ENCODE results near the gene PHLPP2.

PHLPP2 gene

DNA sequence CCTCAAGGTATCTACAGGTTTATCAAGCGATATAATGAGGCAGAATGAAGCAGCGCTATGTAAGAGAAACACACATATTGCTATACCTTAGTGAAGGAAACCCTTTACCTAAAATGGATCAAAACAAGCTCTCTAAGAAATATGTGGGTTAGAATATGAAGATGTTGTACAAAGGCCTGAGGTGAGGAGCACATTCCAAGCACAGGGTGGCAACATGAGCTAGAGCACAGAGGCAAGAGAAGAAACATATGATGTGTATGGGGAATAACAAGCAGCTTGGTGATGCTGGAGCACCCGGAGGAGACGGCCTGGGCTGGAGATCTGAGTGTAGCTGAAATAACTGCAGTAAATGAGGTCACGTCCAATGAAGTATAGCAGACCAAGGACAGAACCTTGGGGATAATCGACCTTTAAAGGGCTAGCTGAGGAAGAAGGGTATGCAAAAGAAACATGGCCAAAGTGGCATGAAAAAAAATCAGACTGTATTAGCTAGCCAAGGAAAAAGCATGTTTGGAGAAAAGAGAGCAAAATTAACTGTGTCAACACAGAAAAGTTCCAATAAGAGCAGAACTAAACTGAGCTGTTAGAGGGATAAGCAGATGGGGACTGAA is 54.5 kb downstream of the PHLPP2 start:
- no peak for DNase-seq

DNA sequence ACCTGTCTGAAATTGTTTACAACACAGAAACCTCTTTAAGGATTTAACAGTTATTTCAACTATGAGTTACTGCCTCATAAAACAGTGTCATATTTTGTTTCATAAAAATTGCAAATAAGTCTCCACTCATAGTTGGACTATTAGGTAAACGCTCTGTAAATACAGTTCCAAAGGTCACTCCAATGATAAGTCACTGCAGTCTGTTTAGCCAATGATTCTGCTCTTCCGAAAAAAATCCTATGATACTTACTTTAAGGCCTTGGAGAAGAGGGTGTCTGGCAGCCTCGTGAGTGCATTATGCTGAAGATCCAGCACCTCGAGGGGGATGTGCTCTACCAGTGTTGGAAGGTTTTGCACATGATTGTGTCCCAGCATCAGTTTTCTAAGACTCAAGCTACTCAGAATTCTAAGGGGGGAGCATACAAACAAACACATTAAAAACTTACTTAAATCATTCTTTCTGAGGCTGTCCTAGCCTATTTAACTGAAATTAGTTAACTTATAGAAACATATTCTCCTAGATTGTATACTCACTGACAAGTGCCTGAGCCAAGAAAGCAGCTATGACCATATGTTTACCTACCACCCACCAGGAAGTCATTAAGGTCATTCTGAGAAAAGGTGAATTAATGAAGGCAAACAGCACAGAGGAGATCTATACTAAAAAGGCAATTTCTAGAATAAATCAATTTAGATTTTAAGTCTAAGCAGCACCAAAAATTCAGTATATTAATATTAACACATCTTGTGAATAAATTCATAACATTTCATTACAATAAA is 57.4 kb downstream of the PHLPP2 start:
- DNase-seq = no peak

DNA sequence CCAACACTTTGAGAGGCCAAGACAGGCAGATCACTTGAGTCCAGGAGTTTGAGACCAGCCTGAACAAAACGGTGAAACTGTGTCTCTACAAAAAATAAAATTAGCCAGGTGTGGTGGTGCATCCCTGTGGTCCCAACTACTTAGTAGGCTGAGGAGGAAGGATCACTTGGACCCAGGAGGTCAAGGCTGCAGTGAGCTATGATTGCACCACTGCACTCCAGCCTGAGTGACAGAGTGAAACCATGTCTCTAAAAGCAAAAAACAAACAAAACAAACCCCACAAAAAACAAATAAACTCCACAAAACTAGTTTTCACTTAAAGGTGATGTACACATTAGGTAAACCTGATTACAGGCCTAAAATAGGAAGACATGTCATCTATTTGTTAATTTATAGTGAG is 58.2 kb downstream of the PHLPP2 start:
- DNase-seq = no peak

DNA sequence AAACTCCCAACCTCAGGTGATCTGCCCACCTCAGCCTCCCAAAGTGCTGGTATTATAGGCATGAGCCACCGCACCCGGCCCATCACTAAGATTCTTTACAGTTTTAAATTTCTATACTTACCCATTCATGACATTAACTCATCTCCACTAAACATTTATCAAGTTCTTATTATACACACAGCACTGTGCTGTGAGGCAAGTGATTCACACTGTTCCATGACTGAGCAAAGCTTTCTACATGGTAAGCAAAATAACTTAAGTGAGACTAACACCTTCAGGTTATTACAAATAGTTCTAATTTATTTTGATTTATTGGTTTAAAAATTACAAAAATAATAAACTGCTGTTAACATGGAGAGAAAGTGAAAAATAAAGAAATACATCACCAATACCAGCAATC is 65.0 kb downstream of the PHLPP2 start:
- no peak for DNase-seq

DNA sequence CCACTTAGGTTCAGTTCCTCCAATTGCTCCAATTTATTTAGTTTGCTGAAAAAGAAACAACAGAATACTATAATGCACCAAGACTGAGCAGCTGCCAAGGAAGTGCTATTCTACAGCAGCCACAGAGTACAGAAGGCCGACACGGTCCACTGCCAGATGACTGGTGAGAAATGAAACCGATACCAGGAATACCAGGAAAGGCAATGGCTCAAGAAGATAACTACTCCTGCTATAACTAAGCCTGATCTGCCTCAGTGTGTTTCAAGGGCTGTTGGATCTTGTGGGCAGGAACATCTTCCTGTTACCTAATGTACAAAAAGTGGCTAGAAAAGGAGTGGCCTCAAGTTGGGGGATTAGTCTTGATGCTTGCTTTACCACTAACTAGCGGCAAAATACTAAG is 65.7 kb downstream of the PHLPP2 start:
- DNase-seq = no peak

DNA sequence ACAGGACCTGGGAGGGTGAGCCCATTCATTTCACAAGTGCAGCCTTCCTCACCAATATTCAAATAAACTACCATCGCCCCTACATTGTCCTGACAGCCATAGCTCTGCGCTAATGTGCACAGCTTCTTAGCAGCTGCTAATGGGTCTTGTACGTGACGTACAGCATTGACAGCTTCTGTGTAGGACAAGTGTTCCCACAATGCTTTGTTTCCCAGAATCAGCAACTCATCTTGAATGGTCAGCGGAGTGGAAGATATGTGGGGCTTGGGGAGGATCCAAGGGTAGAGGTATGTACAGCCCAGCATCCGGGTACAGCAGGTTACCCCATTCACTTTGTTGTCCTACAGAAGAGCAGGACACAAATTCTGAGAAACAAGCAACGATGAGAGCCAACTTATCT is 74.8 kb downstream of the PHLPP2 start:
- DNase-seq = no peak

DNA sequence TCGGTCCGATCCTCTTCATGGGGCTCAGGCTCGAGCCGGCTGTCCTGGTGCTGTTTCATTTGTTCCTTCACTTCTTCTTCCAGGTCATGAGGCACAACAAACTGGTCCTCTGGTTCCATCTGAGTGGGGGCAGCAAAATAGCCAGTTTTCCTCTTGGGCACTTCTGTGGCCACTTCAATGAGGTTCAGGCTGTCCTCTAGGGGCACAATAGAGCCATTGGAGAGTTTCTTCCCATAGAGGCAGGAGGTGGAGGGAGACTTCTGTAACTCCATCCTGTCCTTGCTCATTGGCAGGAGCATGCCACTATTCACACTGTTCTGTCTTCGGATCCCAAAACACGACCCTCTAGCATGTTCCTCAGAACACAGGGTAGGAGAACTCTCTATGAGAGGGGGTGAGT is 75.6 kb downstream of the PHLPP2 start:
- peak; percentile 32 for DNase-seq

DNA sequence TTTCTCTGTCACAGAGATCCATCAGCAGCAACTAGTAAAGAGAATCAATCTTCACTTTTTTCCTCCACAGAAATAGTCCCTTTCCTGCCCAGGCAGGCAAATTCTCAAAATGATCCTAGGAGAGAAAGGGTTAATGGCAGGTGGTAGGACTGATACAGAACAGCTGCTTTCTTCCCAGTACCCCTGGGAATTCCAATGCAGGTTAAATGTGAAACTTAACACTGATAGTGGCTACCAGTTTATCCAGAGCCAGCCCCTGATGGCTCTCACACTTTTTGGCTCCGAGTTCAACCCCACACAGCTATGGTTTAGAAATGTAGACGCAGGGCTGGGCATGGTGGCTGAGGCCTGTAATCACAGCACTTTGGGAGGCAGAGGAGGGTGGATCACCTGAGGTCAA is 76.3 kb downstream of the PHLPP2 start:
- DNase-seq = no peak

DNA sequence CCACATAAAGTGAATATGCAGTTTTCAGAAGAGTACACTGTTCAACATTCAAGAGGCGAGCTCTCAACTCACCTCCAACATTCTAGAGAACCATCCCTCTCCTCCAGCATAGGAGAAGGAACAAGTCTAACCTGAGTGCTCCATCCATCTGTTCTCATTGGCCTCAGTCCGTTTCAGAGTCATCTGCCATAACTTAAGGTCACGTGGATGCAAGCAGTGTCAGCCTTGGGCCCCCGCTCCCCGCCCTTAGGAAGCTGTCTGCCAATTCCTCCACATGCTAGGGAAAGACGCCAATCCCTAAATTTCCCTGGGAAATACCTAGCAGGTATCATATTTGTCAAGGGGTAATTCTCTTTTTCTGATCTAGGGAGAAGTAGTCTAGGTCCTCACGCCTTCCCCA is 77.1 kb downstream of the PHLPP2 start:
- DNase-seq = no peak

DNA sequence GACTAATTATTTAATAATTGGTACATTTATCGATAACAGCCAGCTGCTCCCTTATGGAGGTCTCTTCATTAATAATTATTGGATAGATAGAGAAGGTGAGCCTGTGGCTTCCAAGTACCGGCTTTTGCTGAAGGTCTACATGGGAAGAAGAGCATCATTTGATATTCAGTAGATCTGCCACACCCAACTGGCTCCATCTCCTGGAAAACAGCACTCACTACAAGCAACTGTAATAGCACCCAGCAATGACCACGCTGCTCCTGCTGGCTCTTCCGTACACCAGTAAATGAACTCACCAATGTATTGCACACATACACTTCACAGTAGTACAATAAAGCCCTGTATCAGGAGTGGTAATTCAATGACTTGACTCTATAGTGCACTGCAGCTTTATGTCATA is 79.1 kb downstream of the PHLPP2 start:
- peak; percentile 63 for DNase-seq

DNA sequence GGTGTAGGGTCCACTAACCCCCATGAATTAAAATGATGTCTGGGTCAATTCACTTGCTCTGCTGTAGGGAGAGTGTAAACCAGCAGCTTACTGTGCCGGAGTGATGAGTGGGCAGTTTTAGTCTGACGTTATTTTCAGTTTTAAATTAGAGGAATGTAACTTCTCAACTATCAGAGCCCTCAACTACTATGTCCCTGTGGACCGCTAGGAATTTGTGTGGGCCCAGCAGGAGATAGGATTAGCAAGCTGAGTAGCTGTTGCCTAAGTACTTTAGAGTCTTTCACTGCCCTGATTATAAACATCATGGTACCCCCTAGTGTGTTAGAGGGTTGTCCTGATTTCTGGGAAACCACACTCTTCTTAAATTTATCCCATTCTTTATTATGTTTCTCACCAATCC is 87.1 kb downstream of the PHLPP2 start:
- DNase-seq = no peak

DNA sequence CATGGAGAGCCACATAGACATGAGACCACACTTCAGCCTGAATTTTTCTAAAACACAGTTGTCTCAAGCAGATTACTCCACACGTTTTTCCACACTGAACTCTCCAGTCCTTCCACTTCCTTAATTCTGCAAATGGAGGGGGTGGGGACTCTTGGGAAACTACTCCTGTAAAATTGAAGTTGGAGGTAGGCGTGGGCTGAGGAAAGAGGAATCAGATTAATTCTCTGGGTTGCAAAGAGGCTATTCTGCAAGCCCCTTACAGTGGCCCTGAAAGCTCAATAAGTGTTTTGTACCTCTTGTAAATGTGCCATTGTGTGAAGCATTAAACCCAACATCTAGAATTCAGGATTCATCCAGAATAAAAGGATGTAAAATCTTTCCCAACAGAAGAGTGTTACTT is 88.9 kb downstream of the PHLPP2 start:
- no peak for DNase-seq

DNA sequence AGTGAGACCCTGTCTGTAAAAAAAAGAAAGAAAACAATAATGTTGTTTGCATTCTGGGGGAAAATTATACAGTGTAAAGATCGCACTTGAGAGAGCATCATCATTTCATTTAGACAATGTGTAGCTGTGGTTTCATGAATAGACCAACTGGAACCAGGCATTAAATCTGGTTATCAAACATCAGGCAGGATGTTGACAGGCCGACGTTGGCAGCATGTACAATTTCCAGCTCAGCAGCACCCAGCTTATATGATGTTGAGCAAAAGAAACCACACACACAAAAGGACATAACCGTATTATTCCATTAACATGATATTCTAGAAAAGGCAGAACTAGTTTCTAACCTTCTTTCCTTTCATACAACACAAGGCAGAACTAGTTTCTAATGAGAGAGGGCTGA is 92.7 kb downstream of the PHLPP2 start:
- no peak for DNase-seq

DNA sequence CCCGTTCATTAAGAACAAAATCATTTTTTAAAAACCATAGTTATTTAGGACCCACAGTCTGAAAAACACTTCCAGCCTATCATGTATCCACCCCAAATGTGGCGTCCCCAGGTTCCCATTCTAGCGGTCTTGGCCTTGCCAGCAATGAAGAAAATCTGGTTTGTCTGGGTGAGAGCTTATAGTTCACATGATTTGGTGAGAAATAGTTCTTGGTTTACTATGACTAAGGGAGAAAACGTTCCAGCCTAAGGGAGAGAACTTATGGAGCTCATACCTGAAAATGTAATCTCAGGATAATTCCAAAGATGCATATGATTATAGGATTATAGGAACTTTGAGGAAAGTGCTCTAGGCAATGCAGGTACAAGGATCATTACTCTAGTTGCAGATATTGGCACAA is 93.7 kb downstream of the PHLPP2 start:
- DNase-seq = no peak

DNA sequence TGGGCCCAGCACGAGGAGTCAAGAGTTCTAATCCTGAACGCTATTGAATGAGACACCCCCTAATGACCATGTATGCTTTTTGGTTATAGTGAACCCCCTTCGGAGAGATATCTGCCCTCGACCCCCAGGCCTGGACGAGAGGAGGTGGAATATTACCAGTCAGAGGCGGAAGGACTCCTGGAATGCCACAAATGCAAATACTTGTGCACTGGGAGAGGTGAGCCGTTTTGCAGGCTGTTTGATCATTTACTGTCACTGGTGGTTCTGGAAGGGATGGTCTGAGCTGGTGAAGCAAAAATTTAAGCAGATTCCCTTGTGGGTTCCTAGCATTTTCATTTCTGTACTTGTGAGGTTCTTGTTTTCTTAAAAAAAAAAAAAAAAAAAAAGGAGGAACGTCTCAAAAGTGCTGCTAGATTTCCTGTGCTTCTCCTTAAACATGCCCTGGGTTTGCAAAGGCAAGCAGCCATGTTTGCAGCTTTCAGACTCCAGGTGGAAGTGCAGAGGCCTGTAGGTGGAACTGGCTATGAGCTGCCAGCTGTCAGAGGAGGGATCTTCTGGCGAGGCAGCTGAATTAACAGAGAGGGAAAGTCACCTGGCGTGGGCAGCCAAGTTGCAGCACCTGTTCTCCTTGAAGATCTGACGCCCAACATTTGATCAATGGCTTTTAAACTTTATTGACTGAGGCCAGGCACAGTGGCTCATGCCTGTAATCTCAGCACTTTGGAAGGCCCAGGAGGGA is 95.1 kb downstream of the PHLPP2 start:
- DNase-seq = no peak

DNA sequence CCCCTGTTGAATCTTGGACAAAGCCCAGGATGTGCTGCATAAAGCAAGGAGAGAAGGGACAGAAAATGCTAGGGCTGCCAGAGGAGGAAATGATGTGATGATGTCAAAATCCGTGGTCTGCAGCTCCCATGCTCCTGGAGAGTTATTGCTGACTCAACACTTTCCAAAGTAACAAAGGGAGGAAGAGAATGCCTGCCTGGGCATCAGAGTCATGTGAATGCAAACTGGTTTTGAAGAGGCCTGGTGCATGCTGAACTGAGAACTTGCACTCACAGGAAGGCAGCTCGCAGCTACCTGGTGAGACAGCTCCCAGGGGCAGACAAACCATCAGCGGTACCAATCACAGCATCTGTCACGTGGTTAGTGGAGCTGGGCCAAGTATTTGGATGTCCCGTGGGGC is 95.7 kb downstream of the PHLPP2 start:
- DNase-seq = no peak

DNA sequence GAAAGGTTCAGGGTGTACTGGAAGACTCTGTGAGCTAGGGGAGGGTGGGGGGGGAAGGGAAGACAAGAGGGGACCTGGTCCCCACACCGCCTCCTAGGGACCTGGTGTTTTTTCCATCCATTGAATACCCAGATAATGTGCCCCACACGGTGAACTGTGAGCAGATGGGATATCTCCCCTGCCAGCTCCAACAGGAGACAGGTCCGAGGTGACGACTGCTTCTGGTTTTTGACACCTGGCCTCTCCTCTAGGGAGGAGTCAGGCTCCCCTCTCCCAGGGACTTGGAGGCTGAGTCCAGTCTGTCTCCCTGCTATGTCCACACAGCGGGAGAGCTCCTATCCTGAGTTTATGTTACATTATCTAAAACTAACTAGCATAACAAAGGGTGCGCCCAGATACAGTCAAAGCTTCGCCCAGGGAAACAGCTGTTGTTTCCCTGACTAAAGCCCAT is 96.7 kb downstream of the PHLPP2 start:
- DNase-seq = no peak

DNA sequence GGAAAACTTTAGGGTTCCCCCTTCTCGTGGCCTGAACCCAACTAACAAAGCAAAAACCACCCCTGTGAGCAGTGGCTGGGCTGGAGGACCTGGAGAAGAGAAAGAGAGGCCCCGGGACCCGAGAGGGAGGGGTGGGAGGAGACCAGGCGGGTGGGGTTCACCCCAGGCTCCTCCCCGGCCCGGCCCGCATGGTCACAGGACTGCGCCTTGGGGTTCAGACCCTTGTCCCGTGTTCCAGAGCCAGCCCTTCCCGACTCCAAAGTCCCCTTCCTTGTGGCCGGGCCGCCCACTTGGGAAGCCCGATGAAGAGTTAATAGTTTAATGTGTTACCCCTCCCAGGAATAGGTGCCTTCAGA is 97.7 kb downstream of the PHLPP2 start:
- DNase-seq = no peak

DNA sequence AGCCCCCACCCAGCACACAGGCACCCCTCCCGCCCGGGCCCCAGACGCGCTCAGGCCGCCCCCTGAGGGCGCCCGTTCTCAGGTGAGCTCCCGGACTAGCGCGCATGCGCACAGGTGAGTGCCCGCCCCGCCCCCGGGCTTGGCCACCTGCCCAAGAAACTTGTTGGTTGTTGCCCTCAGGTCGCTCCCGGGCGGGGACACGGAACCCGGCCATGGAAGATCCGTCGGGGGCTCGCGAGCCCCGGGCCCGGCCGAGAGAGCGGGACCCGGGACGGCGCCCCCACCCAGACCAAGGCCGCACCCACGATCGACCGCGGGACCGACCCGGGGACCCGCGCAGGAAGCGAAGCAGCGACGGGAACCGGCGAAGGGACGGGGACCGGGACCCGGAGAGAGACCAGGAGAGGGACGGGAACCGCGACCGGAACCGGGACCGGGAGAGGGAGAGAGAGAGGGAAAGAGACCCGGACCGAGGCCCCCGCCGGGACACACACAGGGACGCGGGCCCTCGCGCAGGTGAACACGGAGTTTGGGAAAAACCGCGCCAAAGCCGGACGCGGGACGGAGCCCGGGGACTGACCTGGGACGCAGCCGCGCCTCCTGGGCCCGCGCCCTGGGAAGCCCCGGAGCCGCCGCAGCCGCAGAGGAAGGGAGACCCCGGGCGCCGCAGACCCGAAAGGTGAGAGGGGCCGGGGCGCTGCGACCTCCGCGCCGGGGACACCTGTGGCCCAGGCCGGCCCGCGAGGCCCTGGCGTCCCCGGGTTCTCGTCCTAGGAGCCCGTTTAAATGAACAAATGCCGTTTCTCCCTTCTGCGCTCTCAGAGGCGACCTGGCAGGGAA is 98.3 kb downstream of the PHLPP2 start, which contains the start of gene MARVELD3:
Gene MARVELD3 (plus strand): TSS at position 167 of the 840 bp plus-strand sequence. CDS start 46 bp downstream, at position 213.
- no peak for DNase-seq

DNA sequence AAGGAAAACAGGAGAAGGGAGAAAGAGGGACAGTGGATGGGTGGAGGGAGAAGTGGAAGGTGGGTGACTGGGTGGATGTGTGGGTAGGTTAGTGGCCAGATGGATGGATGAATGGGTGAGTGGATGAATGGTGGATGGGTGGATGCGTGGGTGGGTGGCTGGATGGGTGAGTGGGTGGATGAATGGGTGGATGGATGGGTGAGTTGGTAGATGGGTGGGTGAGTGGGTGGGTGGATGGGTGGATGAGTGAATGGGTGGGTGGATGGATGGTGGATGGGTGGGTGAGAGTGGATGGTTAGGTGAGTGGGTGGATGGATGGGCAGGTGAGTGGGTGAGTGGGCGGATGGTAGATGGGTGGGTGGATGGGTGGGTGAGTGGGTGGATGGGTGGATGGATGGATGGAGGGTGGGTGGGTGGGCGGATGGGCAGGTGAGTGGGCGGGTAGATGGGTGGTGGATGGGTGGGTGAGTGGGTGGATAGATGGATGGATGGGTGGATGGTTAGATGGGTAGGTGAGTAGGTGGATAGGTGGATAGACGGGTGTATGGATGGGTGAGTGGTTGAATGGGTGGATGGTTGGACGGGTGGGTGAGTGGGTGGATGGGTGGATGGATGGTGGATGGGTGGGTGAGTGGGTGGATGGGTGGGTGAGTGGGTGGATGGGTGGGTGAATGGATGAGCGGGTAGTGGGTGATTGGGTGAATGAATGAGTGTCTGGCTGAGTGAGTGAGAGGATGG is 99.2 kb downstream of the PHLPP2 start:
- DNase-seq = no peak

DNA sequence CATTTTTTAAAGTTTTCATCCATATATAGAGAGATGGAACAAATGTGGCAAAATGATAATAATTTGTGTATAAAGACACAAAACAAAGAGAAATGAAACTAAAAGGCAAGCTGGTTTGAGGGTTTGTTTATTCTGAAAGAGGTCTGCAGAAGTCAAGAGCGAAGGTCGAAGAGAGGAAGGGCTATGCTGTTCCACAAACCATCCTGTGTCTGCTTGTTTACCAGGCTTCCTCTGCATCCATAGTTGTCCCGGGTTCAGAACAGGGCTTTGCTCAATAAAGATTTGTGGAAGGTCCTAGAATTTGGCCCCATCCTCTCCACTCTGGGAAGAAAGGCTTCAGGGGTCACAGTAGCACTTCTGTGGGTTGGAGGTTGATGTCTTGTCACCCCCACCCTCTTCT is 100.9 kb downstream of the PHLPP2 start:
- no peak for DNase-seq

DNA sequence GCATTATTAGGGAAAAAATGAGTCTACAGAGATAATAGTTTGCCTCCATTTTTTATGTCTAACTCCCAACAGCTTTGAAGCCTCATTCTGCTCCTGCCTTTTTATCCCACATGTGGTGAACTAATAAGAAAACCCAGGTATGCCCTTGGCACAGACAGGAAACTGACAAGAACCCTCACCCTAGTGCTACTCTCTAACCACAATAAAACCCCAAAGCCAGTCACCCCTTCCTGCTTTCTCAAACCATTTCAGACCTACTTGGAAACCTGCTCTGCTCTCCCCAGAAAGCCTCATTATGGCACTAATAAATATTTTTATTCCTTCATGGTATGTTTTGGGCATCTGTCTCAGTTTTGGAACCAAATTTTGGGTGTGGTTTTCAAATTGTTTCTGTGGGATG is 102.4 kb downstream of the PHLPP2 start:
- no peak for DNase-seq
